Panc1 (cell line): Measurements from ENCODE around the gene PCF11.

Source experiments
- CTCF ChIP-seq: fragments of 450-650 bp; IDR thresholded peaks from 2 replicates; pipeline ENCODE4 v1.5.1; 2017; ENCODE audit warnings: mild to moderate bottlenecking
- POLR2AphosphoS5 ChIP-seq: IDR thresholded peaks from 2 replicates; pipeline ENCODE4 v1.6.1; 2012; ENCODE audit warnings: mild to moderate bottlenecking, low read depth, low read length, moderate library complexity
- REST ChIP-seq, 2 experiments: IDR thresholded peaks; 2 replicates each; pipeline ENCODE4 v1.6.1; 2011 to 2012; ENCODE audit warnings: low read depth in 2 of 2, control low read depth in 1 of 2, low read length in 1 of 2, mild to moderate bottlenecking in 1 of 2, moderate library complexity in 1 of 2; ENCODE audit not compliant: insufficient read depth in 1 of 2
- SIN3A ChIP-seq: IDR thresholded peaks from 2 replicates; pipeline ENCODE4 v1.6.1; 2012; ENCODE audit warnings: low read depth, mild to moderate bottlenecking, low read length, moderate library complexity, borderline replicate concordance; ENCODE audit not compliant: insufficient read depth
- TCF7L2 ChIP-seq: IDR thresholded peaks from 2 replicates; pipeline ENCODE4 v1.6.1; 2011; ENCODE audit warnings: mild to moderate bottlenecking, low read depth, low read length, inconsistent platforms

DNA sequence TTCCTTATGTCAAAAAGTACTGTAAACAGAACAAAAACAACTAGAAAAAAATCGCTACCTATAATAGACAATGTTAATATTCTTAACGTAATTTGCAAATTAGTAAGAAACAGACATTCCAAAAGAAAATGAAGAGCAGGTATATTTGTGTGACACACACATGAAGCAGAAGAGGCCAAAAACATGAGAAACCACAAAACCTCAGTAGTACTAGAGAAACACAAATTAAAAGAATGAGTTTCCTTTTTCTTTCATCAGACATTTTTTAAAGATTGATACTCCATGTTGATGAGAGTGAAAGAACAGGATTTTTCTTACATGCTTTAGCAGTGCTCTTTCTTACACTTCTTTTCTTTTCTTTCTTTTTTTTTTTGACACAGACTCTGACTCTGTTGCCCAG lies 34.2 kb upstream of the PCF11 start:
- TF ChIP-seq POLR2AphosphoS5 (no peak), CTCF (no peak), REST (IDR thresholded peaks at IDR 0.05; ENCODE audit: insufficient read depth in 1 of 2, low read depth in 2 of 2, low read length in 1 of 2) (no peak), SIN3A (no peak), TCF7L2 (no peak)
